GM10248 (cell line): ENCODE data around the gene NTRK1.

Experiments used
- CTCF ChIA-PET: fragments of 300-600 bp; sonication (Branson Sonifier 250); formaldehyde crosslinking; extraction: SDS; loops from one replicate; lab custom pipeline; 2021; ENCODE audit warnings: antibody characterized with exemption; lab: Yijun Ruan, JAX
- POLR2A ChIA-PET: fragments of 350-650 bp; sonication (Branson Sonifier 250); formaldehyde crosslinking; extraction: SDS; loops from one replicate; lab custom pipeline; 2020; ENCODE audit warnings: antibody characterized with exemption; lab: Yijun Ruan, JAX
- DNase-seq: peaks from one replicate; pipeline ENCODE4 v3.0.0; 2012; ENCODE audit errors: extremely low spot score
- CTCF ChIP-seq: IDR thresholded peaks from 2 replicates; pipeline ENCODE4 v1.5.1; 2012; ENCODE audit warnings: mild to moderate bottlenecking, low read depth; ENCODE audit errors: extremely low read depth, missing control alignments, control extremely low read depth

NTRK1 gene

GRCh38 chr1:156840898-156841279 is 19.8 kb upstream of the NTRK1 start:
- ChIA-PET CTCF (interaction anchor here (0.8 to 2.1 kb wide), 6 partner anchors 16 to 151 kb away, joined by 3 to 20 read pairs (median 5); partner anchors contain the start of genes INSRR, NTRK1, PRCC and SH2D2A), POLR2A (no interaction called here)
- DNase-seq = no peak
- TF ChIP-seq CTCF = no peak

- DNase-seq = no peak
- ChIA-PET CTCF (interaction anchor here (0.8 to 2.1 kb wide), 7 partner anchors 9 to 152 kb away, joined by 3 to 20 read pairs (median 5); partner anchors contain the start of genes INSRR, NTRK1, PRCC and SH2D2A), POLR2A (no interaction called here)
- TF ChIP-seq CTCF = no peak
Measured at GRCh38 chr1:156841295-156841855, 19.3 kb upstream of the NTRK1 start.

- CTCF ChIA-PET = interaction anchor here (1.4 kb wide), 1 partner anchor 16 kb away, joined by 5 read pairs; the partner anchor contains the start of gene INSRR
Measured at GRCh38 chr1:156842618-156843300, 17.9 kb upstream of the NTRK1 start.

GRCh38 chr1:156844102-156844501 is 16.6 kb upstream of the NTRK1 start:
- CTCF ChIA-PET = interaction anchor here (4.6 kb wide), 1 partner anchor 16 kb away, joined by 32 read pairs; the partner anchor contains the start of genes INSRR and NTRK1
- POLR2A ChIA-PET = no interaction called here

More at GRCh38 chr1:156842618-156843300, 17.9 kb upstream of the NTRK1 start:
- DNase-seq = no peak
- POLR2A ChIA-PET = interaction anchor here (0.6 kb wide), 1 partner anchor 29 kb away, joined by 3 read pairs; no protein-coding TSS in a partner anchor
- TF ChIP-seq CTCF = no peak

GRCh38 chr1:156844638-156845037 is 16.0 kb upstream of the NTRK1 start:
- no peak for DNase-seq
- ChIA-PET POLR2A (no interaction called here), CTCF (interaction anchor here (4.6 kb wide), 1 partner anchor 16 kb away, joined by 32 read pairs; the partner anchor contains the start of genes INSRR and NTRK1)
- no peak for TF ChIP-seq CTCF

More at GRCh38 chr1:156844102-156844501, 16.6 kb upstream of the NTRK1 start:
- no peak for TF ChIP-seq CTCF
- DNase-seq = no peak
